Stimulated activated CD4-positive, alpha-beta T cell treated with anti-CD3 and anti-CD28 coated beads, Interleukin-1b, Interleukin-23, amount 100 ng/mL, for 1 hour (primary cell): ENCODE measurements around the gene E2F6.
"Not testable (repeated sequence)": the region's sequence is repeated elsewhere in the genome, so short reads cannot be mapped to it uniquely, and the experiment has no call there.

Source experiments
- DNase-seq, 2 donors: peaks; one replicate each; pipeline ENCODE4 v3.0.0-alpha.2; 2020; ENCODE audit warnings: low read depth in 2 of 2

E2F6 gene

GRCh38 chr2:11414372-11415124 is 51.4 kb downstream of the E2F6 start:
- no peak for DNase-seq

GRCh38 chr2:11412449-11412810 is 53.5 kb downstream of the E2F6 start:
- DNase-seq = no peak

GRCh38 chr2:11411768-11412448 is 54.1 kb downstream of the E2F6 start:
- no peak for DNase-seq

DNA sequence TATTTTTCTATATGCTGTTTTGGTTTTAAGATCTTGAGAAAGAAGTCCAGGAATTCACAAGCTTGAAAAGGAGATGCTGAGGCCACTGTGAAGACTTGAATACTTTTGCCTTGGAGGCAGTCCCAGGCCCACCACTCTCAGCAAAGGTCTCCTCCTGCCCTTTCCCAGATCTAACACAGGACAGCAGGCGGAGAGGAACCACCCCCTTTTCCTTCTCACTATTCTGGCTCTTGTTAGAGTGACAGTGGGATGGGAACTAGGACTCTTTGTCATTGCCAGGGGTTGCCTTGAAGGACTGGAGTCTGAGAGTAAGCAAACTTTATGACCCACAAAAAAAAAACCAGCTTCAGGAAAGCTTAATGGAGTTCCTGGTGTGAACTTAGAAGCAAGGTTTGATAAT is 54.7 kb downstream of the E2F6 start:
- DNase-seq = no peak

GRCh38 chr2:11410101-11410500 is 55.9 kb downstream of the E2F6 start:
- DNase-seq = no peak

GRCh38 chr2:11409572-11409959 is 56.4 kb downstream of the E2F6 start:
- DNase-seq = no peak

DNA sequence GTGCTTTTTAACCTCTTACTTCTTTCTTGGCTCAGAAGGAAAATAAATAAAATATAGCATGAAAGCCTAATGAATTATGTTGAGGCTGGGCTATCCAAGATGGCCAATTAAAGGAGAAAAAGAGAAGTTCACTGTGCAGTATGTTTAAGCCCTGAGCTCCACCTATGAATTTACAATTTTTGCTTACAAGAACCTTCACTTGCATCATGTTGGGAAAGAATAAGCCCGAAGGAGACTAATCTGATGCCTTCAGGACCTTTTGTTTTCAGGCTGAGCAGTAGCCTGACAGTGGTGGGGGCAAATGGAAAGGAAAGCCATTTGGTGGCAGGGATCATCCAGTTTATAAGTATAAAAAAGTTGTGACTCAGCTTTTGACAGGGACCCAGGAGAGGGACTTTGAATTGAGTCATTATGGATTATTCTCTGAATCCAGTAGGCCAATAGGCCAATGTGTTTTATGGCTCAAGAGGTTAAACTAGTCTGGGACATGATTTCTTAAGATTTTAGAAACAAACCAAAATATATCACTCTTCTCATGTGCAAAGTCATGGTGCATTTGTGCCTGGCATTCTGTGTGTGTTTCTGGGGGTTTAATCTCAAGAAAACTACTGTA is 56.9 kb downstream of the E2F6 start:
- no peak for DNase-seq

DNA sequence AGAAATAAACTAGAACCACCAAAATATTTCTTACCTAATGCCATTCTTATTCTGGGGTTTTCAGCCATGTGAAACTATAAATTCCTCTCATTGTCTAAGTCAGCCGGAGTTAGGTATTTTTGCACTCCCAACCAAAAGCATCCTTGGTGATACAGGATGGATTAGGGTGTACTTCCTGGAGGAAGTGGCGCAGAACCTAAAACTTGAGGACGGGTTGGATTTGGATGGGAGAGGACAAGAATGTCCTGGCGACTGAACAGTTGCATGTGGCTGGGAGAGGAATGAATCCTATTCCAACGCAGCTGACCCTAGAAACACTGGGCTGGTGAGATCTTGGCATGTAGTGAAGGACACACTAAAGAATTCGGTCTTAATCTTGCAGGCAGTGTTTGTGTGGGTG is 58.5 kb downstream of the E2F6 start:
- no peak for DNase-seq

DNA sequence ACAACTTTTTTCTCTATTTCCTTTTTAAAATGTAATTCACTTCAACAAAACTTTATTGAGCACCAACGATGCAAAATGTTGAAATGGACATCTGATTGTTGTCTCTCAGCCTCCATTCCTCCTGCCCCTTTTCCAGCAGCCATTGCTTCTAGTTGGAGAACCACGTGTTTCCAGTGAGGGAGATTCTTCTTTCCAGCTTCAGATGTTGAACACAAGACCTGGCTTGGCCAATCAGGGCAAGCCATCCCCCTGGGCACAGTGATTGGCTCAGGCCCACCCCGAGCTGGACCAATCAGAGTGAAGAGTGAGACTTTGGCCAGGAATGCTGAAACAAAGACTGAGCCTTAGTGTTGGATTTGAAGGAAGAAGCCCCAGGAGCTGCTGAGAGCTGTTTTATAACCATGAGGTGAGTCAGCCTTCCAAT is 59.0 kb downstream of the E2F6 start:
- DNase-seq = no peak

- no peak for DNase-seq
These were observed 59.5 kb downstream of the E2F6 start for GRCh38 chr2:11406267-11406957.

GRCh38 chr2:11405599-11406266 is 60.2 kb downstream of the E2F6 start:
- no peak for DNase-seq

GRCh38 chr2:11405074-11405406 is 60.9 kb downstream of the E2F6 start:
- DNase-seq = not testable (repeated sequence)

DNA sequence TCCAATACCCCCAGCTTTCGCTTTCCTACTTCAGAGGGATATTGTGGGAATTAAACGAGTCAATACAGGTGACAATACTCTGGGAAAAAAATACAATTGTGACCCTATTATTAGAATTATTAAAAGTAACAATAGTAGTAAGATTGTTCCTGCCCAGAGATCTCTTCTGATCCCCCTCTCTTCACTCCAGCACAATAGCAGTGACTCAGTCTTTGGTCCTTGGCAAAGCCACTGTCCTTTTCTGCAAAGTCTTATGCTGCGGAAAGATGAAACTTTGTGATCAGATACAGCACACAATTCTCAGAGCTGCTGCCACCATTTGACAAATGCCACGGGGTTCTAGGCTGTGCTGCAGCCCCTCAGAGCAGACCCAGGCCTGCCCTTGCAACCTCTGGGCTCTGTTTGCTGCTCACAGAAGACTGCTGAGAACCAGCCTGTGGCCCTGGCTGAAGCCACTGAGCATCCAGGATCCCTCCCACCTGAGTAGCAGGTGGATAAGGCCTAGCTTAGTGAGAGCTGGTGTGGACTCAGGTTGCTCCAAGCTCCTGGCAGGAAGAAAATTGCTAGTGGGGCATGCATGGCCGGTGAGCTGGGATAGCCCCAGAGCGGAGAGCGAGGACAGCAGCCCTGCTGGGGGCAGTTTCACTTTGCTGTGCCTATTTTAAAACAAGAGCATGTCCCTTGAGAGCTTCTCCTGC is 61.4 kb downstream of the E2F6 start:
- DNase-seq = no peak

DNA sequence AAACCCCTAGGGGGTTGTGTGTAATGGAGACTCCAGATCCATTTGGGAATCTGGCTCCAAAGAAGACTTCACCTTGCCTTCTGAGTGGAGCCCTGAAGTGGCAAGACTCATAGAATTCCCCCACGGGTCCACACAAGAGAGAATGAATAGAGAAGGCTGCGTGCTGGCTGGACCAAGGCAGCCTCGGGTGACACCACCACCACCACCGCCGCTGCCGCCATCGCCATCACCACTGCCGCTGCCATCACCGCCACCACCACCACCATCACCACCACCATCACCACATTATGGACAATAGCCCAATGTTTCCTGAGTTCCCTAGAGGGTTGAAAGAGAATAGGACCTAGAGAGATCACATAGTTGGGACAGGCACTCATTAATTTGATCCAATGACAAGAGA is 63.5 kb downstream of the E2F6 start:
- DNase-seq = no peak

GRCh38 chr2:11399438-11399762 is 66.6 kb downstream of the E2F6 start:
- no peak for DNase-seq

GRCh38 chr2:11398750-11399437 is 67.1 kb downstream of the E2F6 start:
- DNase-seq = no peak

- no peak for DNase-seq
These were observed 68.4 kb downstream of the E2F6 start for GRCh38 chr2:11397513-11397912.

DNA sequence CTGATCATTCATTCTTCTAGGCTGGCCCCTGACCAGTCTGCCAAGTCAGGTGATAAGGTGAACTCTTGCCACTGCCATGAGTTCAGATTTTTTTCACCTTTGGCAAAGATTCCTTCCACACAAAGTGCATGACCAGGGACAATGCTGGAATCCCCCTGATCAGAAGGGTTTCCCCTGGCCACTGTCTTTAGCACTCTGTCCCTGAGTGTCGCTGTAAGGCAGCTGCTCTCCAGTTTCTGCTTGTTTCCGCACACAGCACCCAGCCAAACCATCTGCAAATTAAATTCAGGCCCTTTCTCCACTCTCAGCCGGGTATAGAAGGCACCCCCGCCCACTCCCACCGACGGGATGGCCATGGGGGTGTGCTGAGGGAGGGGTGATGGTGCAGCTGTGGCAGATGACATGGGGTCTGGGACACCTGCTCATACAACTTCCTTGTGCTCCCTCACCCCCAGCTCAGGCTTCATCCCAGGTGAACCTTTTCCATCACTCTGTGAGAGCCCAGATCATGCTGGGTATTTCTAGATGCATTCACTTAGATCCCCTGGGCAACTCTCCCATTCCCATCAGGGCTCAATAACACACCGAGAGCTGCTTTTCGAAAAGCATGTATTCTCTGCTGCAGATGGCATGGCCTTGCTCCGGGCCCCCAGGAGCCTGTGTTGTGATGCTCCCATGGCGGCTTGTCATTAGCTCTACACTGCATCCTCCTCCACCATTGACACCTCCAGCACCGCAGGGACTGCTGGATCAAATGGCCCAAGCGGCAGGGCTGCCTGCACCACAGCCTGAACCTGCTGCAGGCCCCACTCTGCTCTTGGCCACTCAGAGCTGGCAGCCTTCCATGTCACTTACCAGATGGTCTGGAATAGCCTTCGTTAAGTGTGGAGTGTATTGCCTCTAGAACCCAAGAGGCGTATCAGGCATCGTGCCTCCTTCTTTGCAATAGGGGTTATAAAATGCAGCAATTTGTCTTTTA is 69.2 kb downstream of the E2F6 start:
- no peak for DNase-seq

GRCh38 chr2:11396021-11396420 is 69.9 kb downstream of the E2F6 start:
- DNase-seq = no peak

DNA sequence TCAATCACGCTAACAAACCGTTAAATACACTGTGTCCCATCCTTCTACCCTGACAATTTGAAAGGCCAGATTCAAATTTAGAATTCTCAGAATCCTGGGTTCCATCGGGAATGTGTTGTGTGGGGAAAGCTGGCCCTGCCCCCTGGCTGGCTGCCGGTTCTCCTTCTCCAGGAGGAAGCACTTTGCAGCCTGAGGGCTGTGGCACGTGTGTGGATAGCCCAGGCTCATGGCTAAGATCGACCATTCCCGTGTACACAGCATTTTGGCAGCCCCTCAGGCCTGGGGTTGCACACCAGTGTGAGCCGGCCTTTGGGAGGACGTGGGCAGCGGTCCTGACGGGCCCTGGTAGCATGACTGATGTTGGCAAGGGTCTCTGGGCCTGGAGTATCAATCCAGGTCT is 70.6 kb downstream of the E2F6 start:
- DNase-seq = no peak
